Keratinocyte (primary cell): Measurements from ENCODE around the gene CYP4Z1. TPM values are rescaled to one million over a fixed set of nuclear protein-coding genes. Genes with fewer than 3 reads are reported as not detected.
"Not testable (repeated sequence)": the region's sequence is repeated elsewhere in the genome, so short reads cannot be mapped to it uniquely, and the experiment has no call there.

Experiments used
- DNase-seq: peaks from one replicate; pipeline ENCODE4 v3.0.0-alpha.2; 2011; ENCODE audit warnings: low read depth, missing footprints, low spot score
- FAIRE-seq: peaks from 2 replicates; lab custom pipeline; 2011; peaks lifted over from hg19 to GRCh38; lab: Jason Lieb, UNC
- H2AFZ ChIP-seq: 2 replicates; pipeline ENCODE4 v1.6.0; 2012; ENCODE audit warnings: low read length, control low read depth, inconsistent platforms; ENCODE audit not compliant: control insufficient read depth
- H3K27ac ChIP-seq: 2 replicates; pipeline ENCODE4 v1.5.1; 2011; ENCODE audit warnings: low read length; ENCODE audit not compliant: control insufficient read depth, insufficient read depth
- H3K27me3 ChIP-seq: 3 replicates; pipeline ENCODE4 v1.6.0; 2011; ENCODE audit warnings: low read length; ENCODE audit not compliant: control insufficient read depth, insufficient read depth; ENCODE audit errors: extremely low read depth
- H3K36me3 ChIP-seq, 2 experiments: 2 replicates in 1 of 2; 3 replicates in 1 of 2; pipeline ENCODE4 v1.5.1; 2011; ENCODE audit warnings: low read length in 2 of 2, mild to moderate bottlenecking in 1 of 2; ENCODE audit not compliant: control insufficient read depth in 2 of 2, insufficient read depth in 2 of 2; ENCODE audit errors: extremely low read depth in 1 of 2
- H3K4me1 ChIP-seq: 3 replicates; pipeline ENCODE4 v1.5.1; 2011; ENCODE audit warnings: low read length; ENCODE audit not compliant: control insufficient read depth, insufficient read depth; ENCODE audit errors: extremely low read depth
- H3K4me2 ChIP-seq: 3 replicates; pipeline ENCODE4 v1.6.0; 2011; ENCODE audit warnings: low read depth, low read length; ENCODE audit not compliant: control insufficient read depth, insufficient read depth; ENCODE audit errors: extremely low read depth
- H3K4me3 ChIP-seq, 3 experiments: fragments of 200-600 bp in 1 of 3; sonication (generic) in 1 of 3; 2 replicates in 2 of 3; 3 replicates in 1 of 3; pipeline ENCODE4 v1.5.1; 2011 to 2016; ENCODE audit warnings: low read length in 3 of 3, mild to moderate bottlenecking in 3 of 3, control low read depth in 2 of 3, inconsistent platforms in 1 of 3, low read depth in 1 of 3, mixed read lengths in 1 of 3, mixed run types in 1 of 3, moderate library complexity in 1 of 3; ENCODE audit not compliant: control insufficient read depth in 2 of 3, insufficient read depth in 2 of 3; ENCODE audit errors: extremely low read depth in 1 of 3
- H3K79me2 ChIP-seq: 2 replicates; pipeline ENCODE4 v1.6.0; 2012; ENCODE audit warnings: low read length; ENCODE audit not compliant: control insufficient read depth, insufficient read depth
- H3K9ac ChIP-seq: 3 replicates; pipeline ENCODE4 v1.6.0; 2011; ENCODE audit warnings: low read length; ENCODE audit not compliant: control insufficient read depth, insufficient read depth; ENCODE audit errors: extremely low read depth
- H3K9me1 ChIP-seq: 3 replicates; pipeline ENCODE4 v1.6.0; 2011; ENCODE audit warnings: low read length; ENCODE audit not compliant: control insufficient read depth, insufficient read depth; ENCODE audit errors: extremely low read depth
- H3K9me3 ChIP-seq: 2 replicates; pipeline ENCODE4 v1.5.1; 2012; ENCODE audit warnings: low read depth, low read length; ENCODE audit not compliant: control insufficient read depth
- H4K20me1 ChIP-seq: 3 replicates; pipeline ENCODE4 v1.6.0; 2011; ENCODE audit warnings: low read length; ENCODE audit not compliant: control insufficient read depth, insufficient read depth; ENCODE audit errors: extremely low read depth
- CTCF ChIP-seq, 3 experiments: IDR thresholded peaks in 1 of 3; conservative IDR thresholded peaks in 1 of 3; optimal IDR thresholded peaks in 1 of 3; 2 replicates in 2 of 3; 3 replicates in 1 of 3; pipeline versions ENCODE3 to v1.5.1; 2011; ENCODE audit warnings: low read length in 3 of 3, mild to moderate bottlenecking in 3 of 3, moderate library complexity in 2 of 3, control low read depth in 1 of 3, inconsistent platforms in 1 of 3; ENCODE audit not compliant: insufficient read depth in 2 of 3; ENCODE audit errors: extremely low read depth in 1 of 3
- dilution Hi-C: fragments of 300-500 bp; cut with MboI; formaldehyde crosslinking; loops from one replicate; pipeline ENCODE4 v1.7.0; 2020; ENCODE audit warnings: low sequenced_read_pairs; ENCODE audit not compliant: extremely low pct_ligation_motif_present
- polyA plus RNA-seq, 5 experiments: library from polyadenylated mRNA; depleted of rRNA in 3 of 5; stranded (reverse) in 3 of 5; stranded (forward) in 1 of 5; unstranded in 1 of 5; fragments of >200 nt; gene quantifications; 1 replicate in 1 of 5; 2 replicates in 3 of 5; 3 replicates in 1 of 5; pipeline versions ENCODE4 v1.2.1 to v1.2.3, GENCODE V29; 2011 to 2012; ENCODE audit warnings: missing spikeins in 2 of 5, low read depth in 1 of 5, low replicate concordance in 1 of 5

Gene CYP4Z1
- polyA plus RNA-seq, 1 donor (not counting 4 experiments of a cell fraction or from before 2014, with no cell fraction given), result not detected

- H3K9ac ChIP-seq, H3K9me1 ChIP-seq, dilution Hi-C loops, FAIRE-seq, H2AFZ ChIP-seq, H3K27me3 ChIP-seq, H3K79me2 ChIP-seq, H3K36me3 ChIP-seq, H3K9me3 ChIP-seq, H3K27ac ChIP-seq, DNase-seq, H3K4me3 ChIP-seq, H4K20me1 ChIP-seq, H3K4me2 ChIP-seq, H3K4me1 ChIP-seq: not testable (repeated sequence)
- peak in 2 of 3 experiments; percentile 41 to 46 for TF ChIP-seq CTCF (optimal IDR thresholded peaks at IDR 0.05 in 1 of 3, IDR thresholded peaks at IDR 0.05 in 1 of 3, conservative IDR thresholded peaks at IDR 0.05 in 1 of 3; ENCODE audit: extremely low read depth in 1 of 3, insufficient read depth in 2 of 3, low read length in 3 of 3)
These were observed 76.6 kb downstream of the CYP4Z1 start for GRCh38 chr1:47143654-47144053.

GRCh38 chr1:47146495-47146894 is 79.5 kb downstream of the CYP4Z1 start:
- H2AFZ ChIP-seq, FAIRE-seq, H3K9ac ChIP-seq, H4K20me1 ChIP-seq, H3K4me1 ChIP-seq, H3K27me3 ChIP-seq, H3K79me2 ChIP-seq, DNase-seq, H3K4me2 ChIP-seq, H3K4me3 ChIP-seq, H3K9me1 ChIP-seq, H3K27ac ChIP-seq, dilution Hi-C loops, H3K9me3 ChIP-seq, H3K36me3 ChIP-seq: not testable (repeated sequence)

GRCh38 chr1:47147047-47147785 is 80.2 kb downstream of the CYP4Z1 start:
- no peak overlapping the region for H3K9ac ChIP-seq
- no peak overlapping the region for H3K27ac ChIP-seq
- H3K27me3 ChIP-seq, result no peaks in the 10 kb centered on the region
- no peak for DNase-seq
- no peaks in the 10 kb centered on the region for H3K79me2 ChIP-seq
- FAIRE-seq, result no peak
- H3K4me3 ChIP-seq, result no peak overlapping the region
- no peaks in the 10 kb centered on the region for H3K4me1 ChIP-seq
- no peaks in the 10 kb centered on the region for H3K9me3 ChIP-seq
- H3K4me2 ChIP-seq, result no peak overlapping the region
- no peak overlapping the region for H2AFZ ChIP-seq
- no peak for TF ChIP-seq CTCF (optimal IDR thresholded peaks at IDR 0.05 in 1 of 3, IDR thresholded peaks at IDR 0.05 in 1 of 3, conservative IDR thresholded peaks at IDR 0.05 in 1 of 3; ENCODE audit: extremely low read depth in 1 of 3, insufficient read depth in 2 of 3, low read length in 3 of 3)
- no peaks in the 10 kb centered on the region for H3K36me3 ChIP-seq
- dilution Hi-C loops, result no loop called here
- no peaks in the 10 kb centered on the region for H3K9me1 ChIP-seq
- no peaks in the 10 kb centered on the region for H4K20me1 ChIP-seq

DNA sequence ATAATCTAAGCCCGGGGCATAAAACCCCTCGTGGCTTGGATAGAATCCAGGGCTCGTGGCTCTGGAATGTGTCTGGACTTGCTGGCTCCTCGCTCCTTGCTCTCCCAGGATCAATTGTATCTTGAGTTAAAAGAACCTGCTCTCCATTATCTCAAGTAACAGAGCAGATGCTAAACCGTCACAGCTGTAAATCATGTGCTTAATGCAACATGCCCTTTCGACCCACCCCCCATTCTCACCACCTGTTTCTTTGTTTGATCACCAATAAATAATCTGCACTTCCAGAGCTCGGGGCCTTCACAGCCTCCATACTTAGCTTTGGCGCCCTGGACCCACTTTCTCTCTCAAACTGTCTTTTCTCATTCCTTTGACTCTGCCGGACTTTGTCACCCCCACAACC is 82.1 kb downstream of the CYP4Z1 start:
- H3K36me3 ChIP-seq, H3K9ac ChIP-seq, H3K27me3 ChIP-seq, H3K79me2 ChIP-seq, H3K9me1 ChIP-seq, FAIRE-seq, dilution Hi-C loops, H2AFZ ChIP-seq, H3K4me1 ChIP-seq, H3K4me2 ChIP-seq, H3K27ac ChIP-seq, H3K4me3 ChIP-seq, DNase-seq, H3K9me3 ChIP-seq, H4K20me1 ChIP-seq: not testable (repeated sequence)
